ENCODE results near the gene PTPRA. TPM values are rescaled to one million over a fixed set of nuclear protein-coding genes. Genes with fewer than 3 reads are reported as not detected.

The PTPRA gene
- total and polyA plus RNA-seq, 2 of the 13 experiments (the other 11 are each of a cell fraction or from before 2014, with no cell fraction given), result 47.2 to 127 TPM

- TF ChIP-seq MTERF4 (CRISPR knock-in tag; IDR thresholded peaks at IDR 0.05) (no peak), ZNF576 (CRISPR knock-in tag; IDR thresholded peaks at IDR 0.05) (no peak), HMGXB3 (CRISPR knock-in tag; IDR thresholded peaks at IDR 0.05; ENCODE audit: borderline replicate concordance) (peak; percentile 76; the same call in 1 of the 2 replicates), MTF1 (CRISPR knock-in tag; IDR thresholded peaks at IDR 0.05) (no peak), CBFB (CRISPR knock-in tag; IDR thresholded peaks at IDR 0.05) (peak; percentile 89), CHCHD3 (CRISPR knock-in tag; IDR thresholded peaks at IDR 0.05) (no peak), ZFX (CRISPR knock-in tag; IDR thresholded peaks at IDR 0.05; ENCODE audit: low read depth) (no peak), AHDC1 (CRISPR knock-in tag; IDR thresholded peaks at IDR 0.05; ENCODE audit: borderline replicate concordance) (peak; percentile 94), ZNF441 (CRISPR knock-in tag; IDR thresholded peaks at IDR 0.05; ENCODE audit: borderline replicate concordance) (peak; percentile 69; the same call in 1 of the 2 replicates), HNF1B (CRISPR knock-in tag; IDR thresholded peaks at IDR 0.05) (peak; percentile 52; the same call in 1 of the 2 replicates), ZFP41 (CRISPR knock-in tag; IDR thresholded peaks at IDR 0.05; ENCODE audit: borderline replicate concordance) (no peak), ZNF496 (CRISPR knock-in tag; IDR thresholded peaks at IDR 0.05; ENCODE audit: insufficient replicate concordance) (no peak), HCFC1 (IDR thresholded peaks at IDR 0.05; ENCODE audit: low read depth, low read length) (no peak), SKI (IDR thresholded peaks at IDR 0.05; ENCODE audit: partially characterized antibody) (peak; percentile 84)
Measured at GRCh38 chr20:2946988-2947961, 74.0 kb downstream of the PTPRA start (continued).
